Activated naive CD8-positive, alpha-beta T cell treated with anti-CD3 and anti-CD28 coated beads, Interleukin-2, amount 10 ng/mL, durations not matched to agents 7 days and 5 days (primary cell): Measurements from ENCODE around the gene CHN2. TPM values are rescaled to one million over a fixed set of nuclear protein-coding genes. Genes with fewer than 3 reads are reported as not detected.

Source experiments
- ATAC-seq: fragments of 150-1000 bp; cut with Tn5 transposase; one replicate; pipeline ENCODE4 v1.10.0; 2021; ENCODE audit warnings: low read depth, moderate library complexity
- POLR2A ChIA-PET: fragments of 350-600 bp; sonication (Branson Sonifier 250); formaldehyde crosslinking; loops from one replicate; lab custom pipeline; 2021; ENCODE audit warnings: antibody characterized with exemption; lab: Charles Lee
- DNase-seq: peaks from one replicate; pipeline ENCODE4 v3.0.0; 2021
- H3K27ac Mint-ChIP-seq: one replicate; pipeline ENCODE4 v1.8.0; 2022; ENCODE audit warnings: mild to moderate bottlenecking, mixed read lengths
- H3K27me3 Mint-ChIP-seq: one replicate; pipeline ENCODE4 v1.8.0; 2022; ENCODE audit warnings: mild to moderate bottlenecking, moderate library complexity, mixed read lengths
- H3K36me3 Mint-ChIP-seq: one replicate; pipeline ENCODE4 v1.8.0; 2021; ENCODE audit warnings: mild to moderate bottlenecking, mixed read lengths
- H3K4me1 Mint-ChIP-seq: one replicate; pipeline ENCODE4 v1.8.0; 2021; ENCODE audit warnings: mixed read lengths
- H3K4me3 Mint-ChIP-seq: one replicate; pipeline ENCODE4 v1.8.0; 2022; ENCODE audit warnings: mild to moderate bottlenecking, moderate library complexity, mixed read lengths
- H3K9me3 Mint-ChIP-seq: one replicate; pipeline ENCODE4 v1.8.0; 2021; ENCODE audit warnings: mixed read lengths
- total RNA-seq, 2 experiments: library from RNA; stranded (reverse); gene quantifications; one replicate each; pipeline ENCODE4 v1.2.3, GENCODE V29; 2021

The CHN2 gene
- total RNA-seq, 2 experiments from 2014 or later, result 6.5 to 7.2 TPM

DNA sequence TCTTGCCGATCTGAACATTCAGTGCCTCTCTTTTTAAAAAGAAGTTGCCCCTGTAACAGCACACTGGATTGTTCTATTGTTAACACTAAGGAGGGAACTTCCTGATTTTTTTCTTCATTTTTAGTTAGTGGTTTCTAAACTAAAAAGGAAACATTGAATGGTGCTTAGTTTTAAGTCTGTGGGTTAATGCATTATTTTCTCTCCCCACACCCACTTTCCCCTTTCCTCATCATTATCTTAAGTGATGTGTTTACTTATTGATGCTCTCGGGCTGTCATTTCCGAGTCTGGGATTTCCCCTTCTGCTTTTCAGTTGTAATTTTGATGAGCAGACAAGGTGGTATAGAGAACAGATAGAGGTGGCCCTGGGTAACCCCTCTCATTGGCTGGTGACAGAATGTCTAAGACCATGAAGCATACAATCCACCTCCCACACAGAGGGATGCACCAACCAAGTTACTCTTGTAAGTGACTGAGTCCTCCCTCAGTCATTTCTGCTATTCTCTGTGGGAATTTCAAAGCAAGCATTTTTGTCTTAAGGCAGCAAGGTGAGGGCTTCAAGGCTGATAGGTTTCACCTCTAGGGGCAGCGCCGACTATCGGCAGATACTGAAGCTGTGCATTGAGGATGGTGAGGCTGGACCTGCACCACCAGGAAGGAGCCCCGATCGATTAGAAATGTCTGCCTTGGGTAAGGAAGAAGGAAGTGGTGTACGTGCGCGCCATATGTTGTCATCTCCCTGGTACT lies 49.5 kb downstream of the CHN2 start:
- no peak for ATAC-seq
- no peak for DNase-seq
- Mint-ChIP-seq H3K36me3 (no peaks in the 10 kb centered on the region), H3K27me3 (peaks cover 12% of the 10 kb centered on the region), H3K4me3 (no peak overlapping the region), H3K4me1 (peaks cover 8% of the 10 kb centered on the region), H3K27ac (no peak overlapping the region), H3K9me3 (no peaks in the 10 kb centered on the region)
- POLR2A ChIA-PET, result no interaction called here

DNA sequence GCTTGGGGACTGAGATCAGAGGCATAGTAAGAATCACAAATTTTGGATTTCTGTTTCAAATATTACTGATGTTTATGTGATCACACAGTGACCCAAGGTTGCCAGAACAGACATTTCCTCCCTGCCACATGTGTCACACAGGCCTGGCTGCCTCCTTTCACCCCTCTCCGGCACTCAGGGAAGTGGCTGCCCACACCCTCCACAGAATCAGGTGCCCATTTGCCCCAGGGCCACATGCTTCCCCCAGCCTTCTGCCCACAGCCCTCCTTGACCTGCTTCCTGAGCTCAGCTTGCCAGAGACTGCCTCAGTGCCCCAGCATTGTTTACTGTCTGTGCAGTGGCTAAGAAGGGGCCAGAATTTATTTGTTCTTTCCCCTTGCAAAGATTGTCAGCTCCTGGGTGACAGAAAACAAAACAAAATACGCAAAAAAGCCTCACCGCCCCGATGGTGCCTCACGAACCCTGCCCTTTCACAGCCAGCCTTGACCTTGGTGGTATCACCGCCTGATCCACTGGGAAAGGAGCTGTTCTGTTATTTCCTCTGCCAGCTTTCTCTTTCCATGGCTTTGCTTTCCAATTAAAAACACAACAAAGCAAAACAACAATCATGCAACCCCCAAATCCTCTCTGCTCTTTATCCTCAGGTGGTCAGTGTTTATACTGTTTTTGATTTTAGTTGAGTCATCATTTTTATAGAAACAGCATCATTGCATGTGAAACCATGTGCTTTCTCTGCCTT lies 52.8 kb downstream of the CHN2 start:
- no peaks in the 10 kb centered on the region for H3K9me3 Mint-ChIP-seq
- no peak overlapping the region for H3K27ac Mint-ChIP-seq
- no peak overlapping the region for H3K4me3 Mint-ChIP-seq
- peaks cover 8% of the 10 kb centered on the region for H3K27me3 Mint-ChIP-seq
- ATAC-seq (no peak), DNase-seq (no peak)
- POLR2A ChIA-PET, result no interaction called here
- H3K36me3 Mint-ChIP-seq, result no peaks in the 10 kb centered on the region
- peaks cover 8% of the 10 kb centered on the region for H3K4me1 Mint-ChIP-seq

DNA sequence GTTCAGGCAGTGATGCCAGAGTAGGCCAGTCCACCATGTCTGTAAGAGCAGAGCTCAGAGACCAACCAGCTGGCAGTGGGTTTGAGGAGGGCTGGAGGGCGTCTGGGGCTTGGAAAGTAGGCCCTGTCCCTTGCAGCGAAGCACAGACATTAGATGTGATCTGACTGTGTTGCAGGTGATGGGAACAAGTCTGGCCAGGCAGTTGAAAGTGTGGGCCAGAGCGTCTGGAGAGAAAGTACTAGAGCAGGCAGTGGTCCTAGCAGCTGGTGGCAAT lies 53.3 kb downstream of the CHN2 start:
- ATAC-seq (no peak), DNase-seq (no peak)
- Mint-ChIP-seq H3K27me3 (peaks cover 8% of the 10 kb centered on the region), H3K4me3 (no peak overlapping the region), H3K36me3 (no peaks in the 10 kb centered on the region), H3K27ac (no peak overlapping the region), H3K4me1 (peaks cover 8% of the 10 kb centered on the region), H3K9me3 (no peaks in the 10 kb centered on the region)
- POLR2A ChIA-PET, result no interaction called here

DNA sequence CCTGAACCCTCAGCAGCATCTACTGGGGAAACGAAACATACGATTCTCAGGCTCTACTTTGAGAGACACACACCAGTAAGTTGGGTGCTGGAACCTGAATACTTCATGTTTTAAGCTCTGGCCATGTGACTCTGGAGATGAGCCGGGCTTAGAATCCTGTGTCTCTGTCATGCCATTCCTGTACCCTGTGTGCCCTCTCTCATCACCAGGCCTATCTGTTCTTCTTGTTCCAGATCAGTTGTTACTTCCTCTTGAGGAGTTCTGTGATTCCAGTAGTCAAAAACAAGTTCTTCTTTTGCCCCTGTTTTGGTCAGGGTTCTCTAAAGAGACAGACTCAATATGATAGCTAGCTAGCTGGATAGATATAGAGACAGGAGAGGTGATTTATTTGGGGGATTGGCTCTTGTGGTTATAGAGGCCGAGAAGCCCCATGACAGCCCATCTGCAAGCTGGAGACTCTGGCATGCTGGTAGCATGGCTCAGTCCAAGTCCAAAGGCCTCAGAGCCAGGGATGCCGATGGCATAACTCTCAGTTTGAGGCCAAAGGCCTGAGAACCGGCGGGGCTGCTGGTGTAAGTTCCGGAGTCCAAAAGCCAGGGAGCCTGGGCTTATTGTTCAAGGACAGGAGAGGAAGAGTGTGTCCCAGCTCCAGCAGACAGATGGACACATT lies 54.3 kb downstream of the CHN2 start:
- Mint-ChIP-seq H3K9me3 (no peaks in the 10 kb centered on the region), H3K27me3 (peaks cover 5% of the 10 kb centered on the region), H3K4me3 (no peak overlapping the region), H3K36me3 (no peaks in the 10 kb centered on the region), H3K27ac (no peak overlapping the region), H3K4me1 (peaks cover 5% of the 10 kb centered on the region)
- DNase-seq, result no peak
- no peak for ATAC-seq
- POLR2A ChIA-PET, result no interaction called here

DNA sequence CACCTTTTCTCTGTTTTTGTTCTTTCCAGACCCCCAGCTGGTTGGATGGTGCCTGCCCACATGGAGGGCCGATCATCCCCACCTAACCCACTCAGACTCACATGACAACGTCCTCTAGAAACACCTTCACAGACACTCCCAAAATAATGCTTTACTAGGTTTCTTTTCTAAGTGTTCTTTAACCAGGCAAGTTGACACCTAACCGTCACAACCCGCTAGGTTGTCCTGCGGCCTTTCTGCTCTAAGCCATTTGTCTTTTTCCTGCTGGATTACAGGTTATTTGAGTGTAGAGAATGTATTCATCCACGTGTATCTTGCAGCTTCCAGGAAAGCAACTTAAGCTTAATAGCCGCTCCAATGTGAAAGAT lies 54.8 kb downstream of the CHN2 start:
- peaks cover under 1% of the 10 kb centered on the region for H3K27me3 Mint-ChIP-seq
- POLR2A ChIA-PET, result no interaction called here

DNA sequence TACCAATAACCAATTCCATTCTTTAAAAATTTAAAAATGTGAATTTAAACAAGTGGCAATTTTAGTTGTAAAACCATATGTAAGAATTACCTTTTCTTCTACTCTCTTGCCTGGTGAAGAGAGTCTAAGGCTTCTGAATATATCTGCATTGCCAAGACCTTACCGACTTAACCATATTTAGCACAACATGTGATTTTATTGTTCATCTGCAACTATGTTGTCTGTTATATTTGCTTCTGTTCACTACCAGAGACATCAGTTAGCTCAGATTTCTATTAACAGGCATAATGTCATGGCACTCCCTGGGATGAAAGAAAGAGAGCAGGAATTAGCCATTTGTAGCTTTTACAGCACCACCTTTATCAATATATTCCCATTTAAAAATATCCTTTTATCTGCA lies 55.3 kb downstream of the CHN2 start:
- Mint-ChIP-seq H3K36me3 (no peaks in the 10 kb centered on the region), H3K27me3 (no peaks in the 10 kb centered on the region), H3K4me3 (no peak overlapping the region), H3K9me3 (peaks cover 2% of the 10 kb centered on the region), H3K4me1 (no peaks in the 10 kb centered on the region), H3K27ac (no peak overlapping the region)
- ATAC-seq (no peak), DNase-seq (no peak)
- POLR2A ChIA-PET, result no interaction called here

More for the DNA sequence above, 54.8 kb downstream of the CHN2 start:
- DNase-seq (no peak), ATAC-seq (no peak)
- Mint-ChIP-seq H3K4me1 (peaks cover 2% of the 10 kb centered on the region), H3K27ac (no peak overlapping the region), H3K9me3 (peaks cover 2% of the 10 kb centered on the region), H3K36me3 (no peaks in the 10 kb centered on the region), H3K4me3 (no peak overlapping the region)

DNA sequence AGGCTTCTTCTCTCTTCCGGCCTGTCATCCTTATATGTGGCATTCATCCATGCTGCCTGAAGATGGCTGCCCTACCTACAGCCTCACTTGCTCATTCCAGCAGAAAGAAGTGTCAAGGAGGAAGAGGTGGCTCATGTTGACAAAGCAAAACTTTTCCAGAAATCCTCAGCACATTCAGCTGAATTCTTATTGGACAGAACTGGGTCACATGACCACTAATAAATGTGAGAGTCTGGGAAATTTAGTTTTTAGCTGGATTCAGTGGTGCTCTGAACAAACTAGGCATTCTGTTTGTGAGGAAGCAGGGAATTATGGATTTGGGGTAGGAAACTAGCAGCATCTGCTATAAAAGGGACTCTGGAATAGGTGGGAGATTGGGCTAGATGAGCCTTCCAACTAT lies 58.6 kb downstream of the CHN2 start:
- Mint-ChIP-seq H3K9me3 (peaks cover 2% of the 10 kb centered on the region), H3K27me3 (peaks cover 3% of the 10 kb centered on the region), H3K36me3 (no peaks in the 10 kb centered on the region), H3K27ac (no peak overlapping the region), H3K4me1 (no peaks in the 10 kb centered on the region), H3K4me3 (no peak overlapping the region)
- DNase-seq (no peak), ATAC-seq (no peak)
- POLR2A ChIA-PET, result no interaction called here

DNA sequence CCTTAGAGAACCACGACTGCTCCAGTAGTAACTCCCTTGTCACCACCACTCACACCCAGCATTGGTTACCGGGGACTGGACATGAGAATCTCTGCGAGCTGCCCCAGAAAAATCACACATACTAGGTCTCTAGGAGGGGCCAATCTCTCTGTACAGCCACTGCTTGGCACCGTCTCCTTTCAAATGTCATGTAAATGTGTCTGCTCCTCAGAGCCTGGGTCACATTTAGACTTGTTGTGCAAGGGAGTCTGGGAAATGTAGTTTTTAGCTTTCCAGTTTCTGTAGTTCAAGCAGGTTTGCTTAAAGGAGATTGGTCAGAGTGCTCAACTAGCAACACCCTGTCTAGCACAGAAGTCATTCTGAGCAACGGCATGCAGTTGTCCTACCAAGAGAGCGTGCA lies 60.0 kb downstream of the CHN2 start:
- Mint-ChIP-seq H3K4me1 (no peaks in the 10 kb centered on the region), H3K27me3 (peaks cover 3% of the 10 kb centered on the region), H3K36me3 (no peaks in the 10 kb centered on the region), H3K4me3 (no peak overlapping the region), H3K9me3 (peaks cover 2% of the 10 kb centered on the region), H3K27ac (no peak overlapping the region)
- DNase-seq, result no peak
- POLR2A ChIA-PET, result no interaction called here
- ATAC-seq, result no peak

DNA sequence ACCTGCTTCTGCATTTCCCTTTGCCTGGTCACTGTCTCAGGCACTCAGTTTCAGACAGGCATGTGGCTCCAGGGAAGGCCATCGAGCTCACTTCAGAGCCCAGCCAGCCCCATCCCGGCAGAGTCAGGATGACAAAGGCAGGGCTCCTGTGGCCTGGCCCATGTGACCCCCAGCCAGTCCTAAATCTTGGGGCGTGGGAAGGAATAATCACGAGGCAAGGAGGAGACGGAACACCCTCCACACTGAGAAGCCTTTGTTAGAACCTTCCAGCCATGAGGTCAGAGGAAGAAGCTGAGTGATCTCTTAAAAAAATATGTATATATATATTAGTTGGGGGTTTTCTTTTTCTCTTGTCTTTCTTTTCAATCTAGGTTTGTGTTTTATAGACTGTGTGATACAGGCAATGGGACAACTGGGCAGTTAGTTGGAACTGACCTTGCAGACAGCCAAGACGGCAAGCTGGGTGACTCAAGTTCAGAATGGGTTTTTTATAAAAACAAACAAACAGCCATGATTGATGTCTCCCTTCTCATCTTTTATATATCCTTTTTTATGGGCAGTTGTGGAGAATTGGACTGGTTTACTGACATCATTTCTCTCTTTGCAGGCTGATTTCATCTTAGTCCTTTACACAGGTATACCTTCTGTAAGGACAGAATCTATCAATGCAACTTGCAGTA lies 60.8 kb downstream of the CHN2 start:
- ATAC-seq (no peak), DNase-seq (no peak)
- POLR2A ChIA-PET, result no interaction called here
- no peak overlapping the region for H3K27ac Mint-ChIP-seq
- H3K27me3 Mint-ChIP-seq, result peaks cover 3% of the 10 kb centered on the region
- no peaks in the 10 kb centered on the region for H3K36me3 Mint-ChIP-seq
- no peak overlapping the region for H3K4me3 Mint-ChIP-seq
- peaks cover 2% of the 10 kb centered on the region for H3K9me3 Mint-ChIP-seq
- H3K4me1 Mint-ChIP-seq, result no peaks in the 10 kb centered on the region

DNA sequence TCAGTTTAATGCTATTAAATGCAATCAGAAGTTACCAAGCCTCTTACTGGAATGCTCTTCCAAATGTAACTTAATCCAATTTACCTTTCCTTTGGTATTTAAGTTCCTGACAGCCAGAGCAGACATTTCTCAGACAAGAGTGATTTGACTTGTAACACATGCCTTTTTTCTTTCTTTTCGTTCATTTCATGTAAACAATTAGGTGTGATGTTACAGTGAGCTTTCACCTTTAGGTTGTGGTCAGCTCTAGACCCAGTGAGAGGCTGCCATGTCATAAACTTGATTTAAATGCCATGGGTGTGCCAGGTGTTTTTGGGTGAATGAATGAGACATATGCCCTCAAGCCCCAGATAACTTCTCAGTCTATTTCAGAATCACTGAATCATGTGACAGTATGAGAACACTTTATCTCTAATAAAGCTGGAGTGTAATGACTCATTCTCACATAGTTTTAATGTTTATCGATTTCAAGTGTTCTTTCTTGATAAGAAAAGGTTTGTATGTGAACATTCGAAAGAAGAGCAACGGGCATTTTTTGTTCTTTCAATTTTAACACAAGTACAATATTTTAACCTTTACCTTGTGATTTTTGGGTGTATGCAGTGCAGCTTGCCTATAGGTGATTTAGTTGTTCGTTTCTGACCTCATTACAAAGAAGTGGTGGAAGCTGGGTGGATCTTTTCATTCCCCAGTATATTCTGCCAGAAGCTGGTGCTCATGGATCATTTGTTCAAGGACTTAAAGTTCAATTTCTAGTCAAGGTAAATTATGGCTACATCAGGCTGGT lies 61.5 kb downstream of the CHN2 start:
- peaks cover 3% of the 10 kb centered on the region for H3K27me3 Mint-ChIP-seq
- POLR2A ChIA-PET, result no interaction called here
- DNase-seq (no peak), ATAC-seq (no peak)
- no peaks in the 10 kb centered on the region for H3K36me3 Mint-ChIP-seq
- no peaks in the 10 kb centered on the region for H3K4me1 Mint-ChIP-seq
- no peak overlapping the region for H3K4me3 Mint-ChIP-seq
- peaks cover 2% of the 10 kb centered on the region for H3K9me3 Mint-ChIP-seq
- no peak overlapping the region for H3K27ac Mint-ChIP-seq

DNA sequence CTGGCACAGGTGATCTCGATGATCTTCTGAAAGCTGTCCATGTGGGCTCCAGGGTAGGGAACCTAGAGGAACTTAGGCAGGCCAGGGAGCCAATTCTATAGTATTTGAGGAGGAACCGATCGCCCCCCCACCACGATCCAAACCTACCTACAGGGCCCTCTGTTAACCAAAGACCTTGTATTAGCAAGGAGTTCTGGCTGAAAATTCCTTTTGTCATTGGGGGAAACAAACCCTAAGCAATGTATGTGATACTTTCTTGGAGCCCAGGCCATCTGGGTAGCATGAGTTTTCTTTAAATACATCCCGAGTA lies 62.1 kb downstream of the CHN2 start:
- DNase-seq, result no peak
- no peak for ATAC-seq
- Mint-ChIP-seq H3K4me1 (no peaks in the 10 kb centered on the region), H3K4me3 (no peak overlapping the region), H3K27me3 (peaks cover 3% of the 10 kb centered on the region), H3K36me3 (no peaks in the 10 kb centered on the region), H3K27ac (no peak overlapping the region), H3K9me3 (peaks cover 2% of the 10 kb centered on the region)
- POLR2A ChIA-PET, result no interaction called here

DNA sequence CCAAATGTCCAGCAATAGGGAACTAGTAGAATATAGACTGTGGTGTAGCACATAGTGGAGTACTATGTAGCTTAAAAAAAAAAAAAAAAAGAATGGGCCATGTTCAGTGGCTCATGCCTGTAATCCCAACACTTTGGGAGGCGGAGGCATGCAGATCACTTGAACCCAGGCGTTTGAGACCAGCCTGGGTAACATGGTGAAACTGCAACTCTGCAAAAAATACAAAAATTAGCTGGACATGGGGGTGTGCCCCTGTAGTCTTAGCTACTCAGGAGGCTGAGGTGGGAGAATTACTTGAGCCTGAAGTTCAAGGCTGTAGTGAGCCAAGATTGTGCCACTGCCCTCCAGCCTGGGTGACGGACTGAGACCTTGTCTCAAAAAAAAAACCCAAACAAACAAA lies 64.4 kb downstream of the CHN2 start:
- DNase-seq (no peak), ATAC-seq (no peak)
- POLR2A ChIA-PET, result no interaction called here
- H3K36me3 Mint-ChIP-seq, result no peaks in the 10 kb centered on the region
- H3K4me1 Mint-ChIP-seq, result no peaks in the 10 kb centered on the region
- H3K27me3 Mint-ChIP-seq, result peaks cover 3% of the 10 kb centered on the region
- H3K4me3 Mint-ChIP-seq, result no peak overlapping the region
- H3K9me3 Mint-ChIP-seq, result peaks cover 2% of the 10 kb centered on the region
- no peak overlapping the region for H3K27ac Mint-ChIP-seq

DNA sequence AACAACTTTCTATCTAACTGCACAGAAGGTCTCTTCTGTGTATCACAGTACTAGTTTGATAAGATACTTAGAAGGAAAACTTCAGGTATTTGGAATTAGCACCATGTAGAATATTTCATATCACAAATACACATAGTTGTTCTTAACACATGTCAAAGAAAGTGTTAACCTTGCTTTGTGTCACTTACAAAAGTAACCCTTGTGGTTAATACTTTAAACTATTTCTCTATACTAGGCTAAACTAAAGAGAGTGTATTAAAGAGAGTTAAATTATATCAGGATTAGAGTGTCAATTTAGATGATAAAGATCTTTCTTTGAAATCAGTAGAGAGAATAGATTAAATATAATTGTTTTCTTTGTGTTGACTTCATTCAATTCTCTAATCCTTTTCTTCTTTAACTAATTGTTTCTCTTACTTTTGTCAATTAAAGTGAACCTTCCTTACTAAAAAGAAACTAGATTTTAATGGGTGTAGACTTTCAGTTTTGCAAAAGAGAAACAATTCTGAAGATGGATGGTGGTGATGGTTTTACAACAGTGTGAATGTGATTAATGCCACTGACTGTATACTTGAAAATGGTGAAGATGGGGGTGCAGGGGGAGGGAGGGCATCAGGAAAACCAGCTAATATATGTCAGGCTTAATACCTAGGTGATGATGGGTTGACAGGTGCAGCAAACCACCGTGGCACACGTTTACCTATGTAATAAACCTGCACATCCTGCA lies 67.8 kb downstream of the CHN2 start:
- H3K27ac Mint-ChIP-seq, result no peak overlapping the region
- no peaks in the 10 kb centered on the region for H3K27me3 Mint-ChIP-seq
- peaks cover 2% of the 10 kb centered on the region for H3K36me3 Mint-ChIP-seq
- POLR2A ChIA-PET, result no interaction called here
- H3K9me3 Mint-ChIP-seq, result peaks cover 1% of the 10 kb centered on the region
- H3K4me3 Mint-ChIP-seq, result no peak overlapping the region
- peaks cover 7% of the 10 kb centered on the region for H3K4me1 Mint-ChIP-seq
- DNase-seq, result no peak
- ATAC-seq, result no peak
